Measurements from ENCODE around the gene FYN. TPM values are rescaled to one million over a fixed set of nuclear protein-coding genes. Genes with fewer than 3 reads are reported as not detected.

Gene FYN
- total RNA-seq (100 to 1,000 TPM; 664 to 713 TPM), polyA plus RNA-seq (100 to 1,000 TPM; 338 to 463 TPM)

- CTCF ChIA-PET (ENCODE audit: partially characterized antibody): interaction anchor here (0.6 to 2.1 kb wide), 24 partner anchors 23 to 170 kb away, joined by 3 to 19 read pairs (median 3); no protein-coding TSS in a partner anchor
- Mint-ChIP-seq H3K4me3 (peak within 1 kb of the TSS; percentile 96 to 99 (median 98)), H3K36me3 (peaks cover 0 to 33% of the 10 kb centered on the region in 2 donors), H3K9me3 (no peaks in the 10 kb centered on the region), H3K4me1 (peaks cover 27 to 55% (median 37%) of the 10 kb centered on the region in 4 donors), H3K27ac (peak within 1 kb of the TSS; percentile 93 to 99 (median 98)), H3K27me3 (no peaks in the 10 kb centered on the region)
- intact Hi-C loops (cut with micrococcal nuclease): loop anchor here (1.0 to 10.0 kb wide), 10 partner anchors 27 to 389 kb away; partner anchors contain the start of genes FAM229B, REV3L and TUBE1
- DNase-seq: peak; percentile 98
- Histone ChIP-seq H3K4me1 (ENCODE audit: insufficient read depth, low read length) (peaks cover 38% of the 10 kb centered on the region), H3K4me3 (ENCODE audit: low read length in 2 of 2) (peak within 1 kb of the TSS; percentile 88 to 91), H3K27ac (ENCODE audit: low read depth, low read length) (peak within 1 kb of the TSS; percentile 88), H3K9me3 (ENCODE audit: control insufficient read depth in 1 of 2, low read length in 2 of 2) (no peaks in the 10 kb centered on the region), H3K36me3 (ENCODE audit: insufficient read depth, low read length) (no peaks in the 10 kb centered on the region), H3K27me3 (ENCODE audit: insufficient read depth, low read length) (no peaks in the 10 kb centered on the region)
- POLR2A ChIA-PET (ENCODE audit: partially characterized antibody): interaction anchor here (0.5 to 3.6 kb wide), 42 partner anchors 9 to 268 kb away, joined by 3 to 32 read pairs (median 6); partner anchors contain the start of gene TRAF3IP2
Observed at GRCh38 chr6:111873178-111874024, at the start of gene FYN. Gene FYN, minus strand, starts transcription at chr6:111873452. Its CDS starts 153,401 bp downstream, at chr6:111720051.

- Mint-ChIP-seq H3K36me3 (no peaks in the 10 kb centered on the region), H3K9me3 (no peaks in the 10 kb centered on the region), H3K27me3 (no peaks in the 10 kb centered on the region), H3K27ac (no peak overlapping the region), H3K4me3 (no peak overlapping the region), H3K4me1 (peaks cover 0 to 5% (median under 1%) of the 10 kb centered on the region in 4 donors)
- intact Hi-C loops (cut with micrococcal nuclease): no loop called here
- ChIA-PET POLR2A (ENCODE audit: partially characterized antibody) (no interaction called here), CTCF (ENCODE audit: partially characterized antibody) (no interaction called here)
- Histone ChIP-seq H3K4me3 (ENCODE audit: low read length in 2 of 2) (no peak overlapping the region), H3K4me1 (ENCODE audit: insufficient read depth, low read length) (no peaks in the 10 kb centered on the region), H3K27me3 (ENCODE audit: insufficient read depth, low read length) (no peaks in the 10 kb centered on the region), H3K9me3 (ENCODE audit: control insufficient read depth in 1 of 2, low read length in 2 of 2) (no peaks in the 10 kb centered on the region), H3K36me3 (ENCODE audit: insufficient read depth, low read length) (no peaks in the 10 kb centered on the region), H3K27ac (ENCODE audit: low read depth, low read length) (no peak overlapping the region)
- no peak for DNase-seq
Observed at GRCh38 chr6:111922454-111923297, 49.4 kb upstream of the FYN start.

- Histone ChIP-seq H3K4me3 (ENCODE audit: low read length in 2 of 2) (no peak overlapping the region), H3K4me1 (ENCODE audit: insufficient read depth, low read length) (no peaks in the 10 kb centered on the region), H3K27me3 (ENCODE audit: insufficient read depth, low read length) (no peaks in the 10 kb centered on the region), H3K36me3 (ENCODE audit: insufficient read depth, low read length) (no peaks in the 10 kb centered on the region), H3K27ac (ENCODE audit: low read depth, low read length) (no peak overlapping the region), H3K9me3 (ENCODE audit: control insufficient read depth in 1 of 2, low read length in 2 of 2) (no peaks in the 10 kb centered on the region)
- no peaks in the 10 kb centered on the region for H3K36me3 Mint-ChIP-seq
- intact Hi-C loops (cut with micrococcal nuclease): no loop called here
- DNase-seq: no peak
- H3K9me3 Mint-ChIP-seq: no peaks in the 10 kb centered on the region
- no peak overlapping the region for H3K4me3 Mint-ChIP-seq
- no peak overlapping the region for H3K27ac Mint-ChIP-seq
- H3K4me1 Mint-ChIP-seq: peaks cover 0 to 5% (median under 1%) of the 10 kb centered on the region in 4 donors
- CTCF ChIA-PET (ENCODE audit: partially characterized antibody): no interaction called here
- no peaks in the 10 kb centered on the region for H3K27me3 Mint-ChIP-seq
- POLR2A ChIA-PET (ENCODE audit: partially characterized antibody): no interaction called here
Observed at GRCh38 chr6:111921103-111921502, 47.9 kb upstream of the FYN start.

- Histone ChIP-seq H3K4me3 (ENCODE audit: low read length in 2 of 2) (no peak overlapping the region), H3K4me1 (ENCODE audit: insufficient read depth, low read length) (no peaks in the 10 kb centered on the region), H3K27ac (ENCODE audit: low read depth, low read length) (no peak overlapping the region), H3K9me3 (ENCODE audit: control insufficient read depth in 1 of 2, low read length in 2 of 2) (no peaks in the 10 kb centered on the region), H3K36me3 (ENCODE audit: insufficient read depth, low read length) (no peaks in the 10 kb centered on the region), H3K27me3 (ENCODE audit: insufficient read depth, low read length) (no peaks in the 10 kb centered on the region)
- Mint-ChIP-seq H3K4me1 (peaks cover 0 to 5% (median under 1%) of the 10 kb centered on the region in 4 donors), H3K4me3 (no peak overlapping the region), H3K36me3 (no peaks in the 10 kb centered on the region), H3K27ac (peak overlapping the region in 1 of 7 donors; percentile 73), H3K9me3 (no peaks in the 10 kb centered on the region), H3K27me3 (no peaks in the 10 kb centered on the region)
- DNase-seq: no peak
- CTCF ChIA-PET (ENCODE audit: partially characterized antibody): no interaction called here
- intact Hi-C loops (cut with micrococcal nuclease): no loop called here
- POLR2A ChIA-PET (ENCODE audit: partially characterized antibody): no interaction called here
Observed at GRCh38 chr6:111920578-111920977, 47.3 kb upstream of the FYN start.

- H3K36me3 Mint-ChIP-seq: no peaks in the 10 kb centered on the region
- no peaks in the 10 kb centered on the region for H3K4me1 Mint-ChIP-seq
- H3K9me3 ChIP-seq (ENCODE audit: control insufficient read depth in 1 of 2, low read length in 2 of 2): no peaks in the 10 kb centered on the region
- H3K36me3 ChIP-seq (ENCODE audit: insufficient read depth, low read length): no peaks in the 10 kb centered on the region
- H3K27ac Mint-ChIP-seq: no peak overlapping the region
- no peaks in the 10 kb centered on the region for H3K4me1 ChIP-seq (ENCODE audit: insufficient read depth, low read length)
- H3K4me3 ChIP-seq (ENCODE audit: low read length in 2 of 2): no peak overlapping the region
- no peak overlapping the region for H3K4me3 Mint-ChIP-seq
- no peaks in the 10 kb centered on the region for H3K27me3 ChIP-seq (ENCODE audit: insufficient read depth, low read length)
- no peaks in the 10 kb centered on the region for H3K9me3 Mint-ChIP-seq
- no peak for DNase-seq
- intact Hi-C loops (cut with micrococcal nuclease): no loop called here
- no peaks in the 10 kb centered on the region for H3K27me3 Mint-ChIP-seq
- no peak overlapping the region for H3K27ac ChIP-seq (ENCODE audit: low read depth, low read length)
- ChIA-PET POLR2A (ENCODE audit: partially characterized antibody) (no interaction called here), CTCF (ENCODE audit: partially characterized antibody) (no interaction called here)
Observed at GRCh38 chr6:111918825-111919224, 45.6 kb upstream of the FYN start.

GRCh38 chr6:111916747-111917146 lies 43.5 kb upstream of the FYN start:
- H3K36me3 ChIP-seq (ENCODE audit: insufficient read depth, low read length): no peaks in the 10 kb centered on the region
- intact Hi-C loops (cut with micrococcal nuclease): no loop called here
- peaks cover 0 to 2% (median 0%) of the 10 kb centered on the region in 4 donors for H3K4me1 Mint-ChIP-seq

GRCh38 chr6:111914617-111915016 lies 41.4 kb upstream of the FYN start:
- intact Hi-C loops (cut with micrococcal nuclease): no loop called here
- CTCF ChIA-PET (ENCODE audit: partially characterized antibody): interaction anchor here (0.6 kb wide), 1 partner anchor 128 kb away, joined by 3 read pairs; no protein-coding TSS in a partner anchor
- peaks cover 0 to 3% (median 1%) of the 10 kb centered on the region in 4 donors for H3K4me1 Mint-ChIP-seq
- Histone ChIP-seq H3K27me3 (ENCODE audit: insufficient read depth, low read length) (no peaks in the 10 kb centered on the region), H3K4me1 (ENCODE audit: insufficient read depth, low read length) (no peaks in the 10 kb centered on the region), H3K9me3 (ENCODE audit: control insufficient read depth in 1 of 2, low read length in 2 of 2) (no peaks in the 10 kb centered on the region), H3K4me3 (ENCODE audit: low read length in 2 of 2) (no peak overlapping the region), H3K27ac (ENCODE audit: low read depth, low read length) (no peak overlapping the region), H3K36me3 (ENCODE audit: insufficient read depth, low read length) (no peaks in the 10 kb centered on the region)
- POLR2A ChIA-PET (ENCODE audit: partially characterized antibody): no interaction called here
- no peak for DNase-seq
- H3K4me3 Mint-ChIP-seq: no peak overlapping the region
- peak overlapping the region in 1 of 7 donors; percentile 25 for H3K27ac Mint-ChIP-seq
- no peaks in the 10 kb centered on the region for H3K27me3 Mint-ChIP-seq
- H3K36me3 Mint-ChIP-seq: no peaks in the 10 kb centered on the region
- no peaks in the 10 kb centered on the region for H3K9me3 Mint-ChIP-seq

More at GRCh38 chr6:111916747-111917146, 43.5 kb upstream of the FYN start:
- Mint-ChIP-seq H3K9me3 (no peaks in the 10 kb centered on the region), H3K4me3 (no peak overlapping the region), H3K27me3 (no peaks in the 10 kb centered on the region), H3K27ac (no peak overlapping the region), H3K36me3 (no peaks in the 10 kb centered on the region)
- CTCF ChIA-PET (ENCODE audit: partially characterized antibody): no interaction called here
- Histone ChIP-seq H3K27ac (ENCODE audit: low read depth, low read length) (no peak overlapping the region), H3K27me3 (ENCODE audit: insufficient read depth, low read length) (no peaks in the 10 kb centered on the region), H3K4me1 (ENCODE audit: insufficient read depth, low read length) (no peaks in the 10 kb centered on the region), H3K4me3 (ENCODE audit: low read length in 2 of 2) (no peak overlapping the region), H3K9me3 (ENCODE audit: control insufficient read depth in 1 of 2, low read length in 2 of 2) (no peaks in the 10 kb centered on the region)
- no peak for DNase-seq
- POLR2A ChIA-PET (ENCODE audit: partially characterized antibody): no interaction called here
